ENCODE data around the gene CLSTN2. TPM values are rescaled to one million over a fixed set of nuclear protein-coding genes. Genes with fewer than 3 reads are reported as not detected.

Gene CLSTN2
- total and polyA plus RNA-seq, 2 of the 4 experiments (the other 2 are of a cell fraction): under 0.01 to 0.07 TPM

DNA sequence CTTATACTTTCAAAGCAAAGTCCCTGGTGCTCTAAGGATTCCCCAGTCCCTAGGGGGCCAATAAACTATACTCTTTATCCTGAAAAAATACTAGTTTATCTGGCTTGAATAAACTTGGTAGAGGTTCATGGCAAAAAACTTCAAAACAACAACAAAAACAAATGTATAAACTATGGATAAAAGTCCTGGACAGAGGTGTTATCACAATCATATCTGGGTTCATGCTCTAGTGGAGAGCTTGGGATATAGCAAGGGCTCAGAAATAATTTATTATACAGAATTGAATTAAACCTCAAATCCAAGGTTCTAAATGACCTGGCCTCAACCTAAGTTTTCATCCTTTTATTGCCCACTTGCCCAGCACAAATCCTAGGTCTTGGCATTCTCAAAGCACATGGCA, 644.3 kb downstream of the CLSTN2 start:
- CTCF ChIA-PET: no interaction called here
- ATAC-seq (ENCODE audit: low read depth) (no peak), DNase-seq (no peak)
- Histone ChIP-seq H3K9me1 (ENCODE audit: insufficient read depth, low read length) (no peaks in the 10 kb centered on the region), H3K18ac (ENCODE audit: low read depth, low read length) (no peak overlapping the region), H3K36me3 (ENCODE audit: control insufficient read depth, insufficient read depth, low read length) (no peaks in the 10 kb centered on the region), H3K23ac (ENCODE audit: low read depth, low read length) (no peak overlapping the region), H3K14ac (replicated peaks; ENCODE audit: low read depth, low read length) (no peak overlapping the region), H3K9me3 (ENCODE audit: control insufficient read depth, insufficient read depth, low read length) (no peaks in the 10 kb centered on the region; the same call in 1 of the 2 replicates), H4K91ac (ENCODE audit: insufficient read depth, low read depth, low read length) (no peak overlapping the region), H3K4me2 (ENCODE audit: low read depth, low read length) (no peak overlapping the region), H4K5ac (ENCODE audit: low read depth, low read length) (no peak overlapping the region), H2AK9ac (replicated peaks; ENCODE audit: low read depth, low read length, poor library complexity) (no peak overlapping the region), H3K27ac (ENCODE audit: insufficient read depth, low read length) (no peak overlapping the region), H2BK120ac (ENCODE audit: low read depth, low read length) (no peak overlapping the region), H3K4me1 (ENCODE audit: control insufficient read depth, insufficient read depth, low read length) (no peaks in the 10 kb centered on the region), H2AFZ (replicated peaks; ENCODE audit: low read length, poor library complexity) (no peak overlapping the region), H2BK15ac (ENCODE audit: low read depth, low read length) (no peak overlapping the region), H3K27me3 (ENCODE audit: control insufficient read depth, insufficient read depth, low read length) (no peaks in the 10 kb centered on the region), H3K56ac (ENCODE audit: extremely low read depth, insufficient read depth, low read length) (no peak overlapping the region), H2BK20ac (ENCODE audit: low read depth, low read length) (no peak overlapping the region), H3K4me3 (ENCODE audit: insufficient read depth, low read depth, low read length) (no peak overlapping the region), H2AK5ac (ENCODE audit: low read depth, low read length) (no peak overlapping the region), H3K79me1 (ENCODE audit: low read depth in 1 of 2, low read length in 2 of 2) (no peaks in the 10 kb centered on the region), H4K8ac (ENCODE audit: low read depth in 2 of 2, low read length in 2 of 2) (no peak overlapping the region), H3K4ac (ENCODE audit: low read depth, low read length) (no peak overlapping the region), H4K20me1 (ENCODE audit: insufficient read depth, low read length) (no peaks in the 10 kb centered on the region), H3K9ac (ENCODE audit: low read depth, low read length) (no peak overlapping the region), H2BK5ac (ENCODE audit: low read depth, low read length, poor library complexity, severe bottlenecking) (no peak overlapping the region)
- intact Hi-C loops (cut with micrococcal nuclease): no loop called here
- dilution Hi-C loops (cut with HindIII; ENCODE audit: low sequenced_read_pairs, unreplicated experiment): no loop called here
- no peak for TF ChIP-seq SMC3 (IDR thresholded peaks at IDR 0.05; ENCODE audit: low read depth, low read length)
- no peak for TF ChIP-seq MXI1 (IDR thresholded peaks at IDR 0.05; ENCODE audit: borderline replicate concordance, low read depth, low read length)
- TF ChIP-seq CEBPB (IDR thresholded peaks at IDR 0.05; ENCODE audit: low read depth, low read length): no peak
- no peak for TF ChIP-seq MAFK (IDR thresholded peaks at IDR 0.05; ENCODE audit: low read depth, low read length)
- TF ChIP-seq RFX5 (IDR thresholded peaks at IDR 0.05; ENCODE audit: low read depth, low read length): no peak
- TF ChIP-seq RCOR1 (IDR thresholded peaks at IDR 0.05; ENCODE audit: insufficient replicate concordance, low read length): no peak
- no peak for TF ChIP-seq BHLHE40 (IDR thresholded peaks at IDR 0.05; ENCODE audit: low read depth, low read length)
- no peak for TF ChIP-seq FOS (IDR thresholded peaks at IDR 0.05; ENCODE audit: low read depth, low read length)
- TF ChIP-seq POLR2A (IDR thresholded peaks at IDR 0.05; ENCODE audit: low read depth, low read length): no peak
- TF ChIP-seq MAZ (IDR thresholded peaks at IDR 0.05; ENCODE audit: borderline replicate concordance, low read depth, low read length): no peak
- TF ChIP-seq RAD21 (IDR thresholded peaks at IDR 0.05; ENCODE audit: low read length): no peak
- TF ChIP-seq, protein P1, sequence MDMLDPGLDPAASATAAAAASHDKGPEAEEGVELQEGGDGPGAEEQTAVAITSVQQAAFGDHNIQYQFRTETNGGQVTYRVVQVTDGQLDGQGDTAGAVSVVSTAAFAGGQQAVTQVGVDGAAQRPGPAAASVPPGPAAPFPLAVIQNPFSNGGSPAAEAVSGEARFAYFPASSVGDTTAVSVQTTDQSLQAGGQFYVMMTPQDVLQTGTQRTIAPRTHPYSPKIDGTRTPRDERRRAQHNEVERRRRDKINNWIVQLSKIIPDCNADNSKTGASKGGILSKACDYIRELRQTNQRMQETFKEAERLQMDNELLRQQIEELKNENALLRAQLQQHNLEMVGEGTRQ (IDR thresholded peaks at IDR 0.05; ENCODE audit: low read depth, low read length): no peak
- no peak for TF ChIP-seq CHD1 (IDR thresholded peaks at IDR 0.05; ENCODE audit: low read depth, low read length)
- TF ChIP-seq NFE2L2 (IDR thresholded peaks at IDR 0.05; ENCODE audit: low read depth, low read length): no peak
- TF ChIP-seq, protein P2, sequence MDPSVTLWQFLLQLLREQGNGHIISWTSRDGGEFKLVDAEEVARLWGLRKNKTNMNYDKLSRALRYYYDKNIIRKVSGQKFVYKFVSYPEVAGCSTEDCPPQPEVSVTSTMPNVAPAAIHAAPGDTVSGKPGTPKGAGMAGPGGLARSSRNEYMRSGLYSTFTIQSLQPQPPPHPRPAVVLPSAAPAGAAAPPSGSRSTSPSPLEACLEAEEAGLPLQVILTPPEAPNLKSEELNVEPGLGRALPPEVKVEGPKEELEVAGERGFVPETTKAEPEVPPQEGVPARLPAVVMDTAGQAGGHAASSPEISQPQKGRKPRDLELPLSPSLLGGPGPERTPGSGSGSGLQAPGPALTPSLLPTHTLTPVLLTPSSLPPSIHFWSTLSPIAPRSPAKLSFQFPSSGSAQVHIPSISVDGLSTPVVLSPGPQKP (IDR thresholded peaks at IDR 0.05; ENCODE audit: borderline replicate concordance, low read depth, low read length): no peak
- TF ChIP-seq, protein P3, sequence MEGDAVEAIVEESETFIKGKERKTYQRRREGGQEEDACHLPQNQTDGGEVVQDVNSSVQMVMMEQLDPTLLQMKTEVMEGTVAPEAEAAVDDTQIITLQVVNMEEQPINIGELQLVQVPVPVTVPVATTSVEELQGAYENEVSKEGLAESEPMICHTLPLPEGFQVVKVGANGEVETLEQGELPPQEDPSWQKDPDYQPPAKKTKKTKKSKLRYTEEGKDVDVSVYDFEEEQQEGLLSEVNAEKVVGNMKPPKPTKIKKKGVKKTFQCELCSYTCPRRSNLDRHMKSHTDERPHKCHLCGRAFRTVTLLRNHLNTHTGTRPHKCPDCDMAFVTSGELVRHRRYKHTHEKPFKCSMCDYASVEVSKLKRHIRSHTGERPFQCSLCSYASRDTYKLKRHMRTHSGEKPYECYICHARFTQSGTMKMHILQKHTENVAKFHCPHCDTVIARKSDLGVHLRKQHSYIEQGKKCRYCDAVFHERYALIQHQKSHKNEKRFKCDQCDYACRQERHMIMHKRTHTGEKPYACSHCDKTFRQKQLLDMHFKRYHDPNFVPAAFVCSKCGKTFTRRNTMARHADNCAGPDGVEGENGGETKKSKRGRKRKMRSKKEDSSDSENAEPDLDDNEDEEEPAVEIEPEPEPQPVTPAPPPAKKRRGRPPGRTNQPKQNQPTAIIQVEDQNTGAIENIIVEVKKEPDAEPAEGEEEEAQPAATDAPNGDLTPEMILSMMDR (conservative IDR thresholded peaks at IDR 0.05; ENCODE audit: low read depth, low read length): no peak
- POLR2A ChIA-PET (ENCODE audit: unreplicated experiment): no interaction called here
- BruUV-seq (replicated peaks): no TSS peak
- in situ Hi-C loops (cut with MboI; ENCODE audit: low sequenced_read_pairs): no loop called here

All from IMR-90 (cell line).